Right lobe of liver (tissue), 6 donors: ENCODE data around the gene CAPN5. TPM values are rescaled to one million over a fixed set of nuclear protein-coding genes. Genes with fewer than 3 reads are reported as not detected.

Experiments
- ATAC-seq, 4 donors: fragments of 200-7000 bp; cut with Tn5 transposase; one replicate each; pipeline ENCODE4 v1.9.1; 2020; ENCODE audit warnings: mild to moderate bottlenecking in 4 of 4, moderate library complexity in 4 of 4
- DNase-seq, 3 donors: peaks; one replicate each; pipeline ENCODE4 v3.0.0-alpha.2; 2020
- H3K27ac ChIP-seq, 3 donors: fragments of 200-600 bp; one replicate each; pipeline ENCODE4 v1.8.0; 2022
- H3K27me3 ChIP-seq, 2 donors: fragments of 200-600 bp; one replicate each; pipeline ENCODE4 v1.8.0; 2022
- H3K36me3 ChIP-seq, 4 donors: fragments of 200-600 bp; sonication (generic) in 1 of 4; one replicate each; pipeline versions ENCODE4 v1.5.1 to v1.8.0; 2017 to 2022; ENCODE audit warnings: control low read depth in 1 of 4
- H3K4me1 ChIP-seq, 4 donors: fragments of 200-600 bp; sonication (generic) in 1 of 4; one replicate each; pipeline versions ENCODE4 v1.5.1 to v1.8.0; 2017 to 2022; ENCODE audit warnings: control low read depth in 1 of 4
- H3K4me3 ChIP-seq, 3 donors: fragments of 200-600 bp; one replicate each; pipeline ENCODE4 v1.8.0; 2022
- H3K9me3 ChIP-seq, 4 donors: fragments of 200-600 bp; sonication (generic) in 1 of 4; one replicate each; pipeline versions ENCODE4 v1.5.1 to v1.8.0; 2017 to 2022; ENCODE audit warnings: control low read depth in 1 of 4
- POLR2A ChIP-seq: fragments of 450-650 bp; IDR thresholded peaks from one replicate; pipeline ENCODE4 v1.6.1; 2017; ENCODE audit warnings: antibody characterized with exemption, mild to moderate bottlenecking
- WGBS: methylation state at CpG from one replicate; pipeline ENCODE4 v1.1.6; 2018; ENCODE audit warnings: low coverage, low lambda C conversion rate; ENCODE audit not compliant: insufficient coverage; ENCODE audit errors: missing lambda C conversion rate; 5-methylcytosine and 5-hydroxymethylcytosine counted together
- intact Hi-C, 2 donors: fragments of 100-400 bp; cut with DNase I; formaldehyde crosslinking; loops; one replicate each; pipeline versions ENCODE4 v1.11.2 to v1.14.1; 2022
- total RNA-seq, 6 experiments: library from RNA; depleted of rRNA in 2 of 6; stranded (reverse); fragments of >200 nt in 2 of 6; fragmentation: NEBNext Ultra II Directional in 3 of 6; extraction: Animal tissue kit (Norgen Biotek cat#: 25700) in 3 of 6; gene quantifications; one replicate each; pipeline versions ENCODE4 v1.1.0 to v1.2.4, GENCODE V29; 2016 to 2023
- TF ChIP-seq, protein P1 (sequence below), 4 donors: fragments of 200-600 bp in 3 of 4; fragments of 450-650 bp in 1 of 4; IDR thresholded peaks; one replicate each; pipeline versions ENCODE4 v1.5.1 to v1.8.0; 2016 to 2022; ENCODE audit warnings: antibody characterized with exemption in 4 of 4, mild to moderate bottlenecking in 2 of 4
- donor health status: DM: no; HTN: yes; CAD: no.
- donor health status: DM: no; HTN: no; CAD: no.
- donor health status: DM: no; HTN: no; CAD: no.
- donor health status: DM: no; HTN: yes; CAD: no.
- donor health status: DM: no; HTN: yes; CAD: no.

CAPN5 gene
- total RNA-seq, 6 experiments from 2014 or later = 23.1 to 66.7 (median 43.3) TPM

DNA sequence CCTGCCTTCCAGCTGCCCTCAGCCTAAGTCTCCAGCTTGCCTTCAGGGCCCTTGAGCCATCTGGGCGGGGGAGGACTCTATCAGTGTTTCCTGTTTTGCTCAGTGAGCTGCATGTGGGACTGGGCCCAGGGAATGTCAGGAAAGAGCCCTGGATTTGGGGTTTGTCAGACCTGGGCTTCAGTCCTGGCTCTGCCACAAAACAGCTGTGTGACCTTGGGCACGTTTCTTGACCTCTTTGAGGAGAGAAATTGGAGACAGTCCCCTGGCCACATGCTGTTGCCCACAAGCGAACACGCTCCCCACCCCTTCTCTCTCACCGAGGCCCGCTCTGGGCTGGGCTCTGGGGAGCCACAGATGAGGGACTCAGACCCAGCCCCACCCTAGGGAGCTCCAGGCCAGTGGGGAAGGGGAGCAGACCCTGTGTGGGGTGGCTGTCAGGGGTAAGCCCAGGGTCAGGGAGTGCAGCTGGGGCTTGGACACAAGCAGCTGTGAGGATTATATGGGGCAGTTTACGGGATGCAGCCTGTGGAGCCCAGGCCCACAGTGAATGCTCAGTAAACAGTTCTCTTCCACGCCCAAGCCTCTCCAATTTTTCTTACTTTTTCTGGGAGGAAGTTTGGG, 73.6 kb downstream of the CAPN5 start:
- H3K27ac ChIP-seq = no peak overlapping the region

DNA sequence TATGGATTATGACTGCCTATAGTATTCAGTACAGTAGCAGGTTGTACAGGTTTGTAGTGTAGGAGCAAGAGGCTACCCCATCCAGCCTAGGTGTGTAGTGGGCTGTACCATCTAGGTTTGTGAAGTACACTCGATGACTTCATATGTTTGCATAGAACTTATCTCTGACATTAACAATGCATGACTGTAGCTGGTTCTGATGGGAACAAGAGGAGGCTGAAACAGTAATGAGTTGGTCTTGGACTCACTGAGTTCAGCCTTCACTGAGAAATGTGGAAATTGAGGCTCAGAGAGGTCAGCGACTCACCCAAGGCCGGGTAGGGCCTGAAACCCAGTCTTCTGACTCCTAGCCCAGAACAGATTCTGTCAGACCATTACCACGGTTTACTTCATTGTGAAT, 74.3 kb downstream of the CAPN5 start:
- Histone ChIP-seq H3K36me3 (no peaks in the 10 kb centered on the region), H3K27me3 (no peaks in the 10 kb centered on the region), H3K4me1 (peaks cover 0 to 45% (median 17%) of the 10 kb centered on the region in 4 donors), H3K4me3 (no peak overlapping the region), H3K27ac (no peak overlapping the region), H3K9me3 (no peaks in the 10 kb centered on the region)
- WGBS = 87% methylated on average over 4 of the region's 4 CpGs
- DNase-seq (no peak), ATAC-seq (peak in 1 of 4 donors; percentile 48)
- no peak for TF ChIP-seq POLR2A
- TF ChIP-seq, protein P1, sequence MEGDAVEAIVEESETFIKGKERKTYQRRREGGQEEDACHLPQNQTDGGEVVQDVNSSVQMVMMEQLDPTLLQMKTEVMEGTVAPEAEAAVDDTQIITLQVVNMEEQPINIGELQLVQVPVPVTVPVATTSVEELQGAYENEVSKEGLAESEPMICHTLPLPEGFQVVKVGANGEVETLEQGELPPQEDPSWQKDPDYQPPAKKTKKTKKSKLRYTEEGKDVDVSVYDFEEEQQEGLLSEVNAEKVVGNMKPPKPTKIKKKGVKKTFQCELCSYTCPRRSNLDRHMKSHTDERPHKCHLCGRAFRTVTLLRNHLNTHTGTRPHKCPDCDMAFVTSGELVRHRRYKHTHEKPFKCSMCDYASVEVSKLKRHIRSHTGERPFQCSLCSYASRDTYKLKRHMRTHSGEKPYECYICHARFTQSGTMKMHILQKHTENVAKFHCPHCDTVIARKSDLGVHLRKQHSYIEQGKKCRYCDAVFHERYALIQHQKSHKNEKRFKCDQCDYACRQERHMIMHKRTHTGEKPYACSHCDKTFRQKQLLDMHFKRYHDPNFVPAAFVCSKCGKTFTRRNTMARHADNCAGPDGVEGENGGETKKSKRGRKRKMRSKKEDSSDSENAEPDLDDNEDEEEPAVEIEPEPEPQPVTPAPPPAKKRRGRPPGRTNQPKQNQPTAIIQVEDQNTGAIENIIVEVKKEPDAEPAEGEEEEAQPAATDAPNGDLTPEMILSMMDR (IDR thresholded peaks at IDR 0.05) = no peak
- intact Hi-C loops = no loop called here

More for the DNA sequence above, 73.6 kb downstream of the CAPN5 start:
- intact Hi-C loops = no loop called here
- peaks cover 0 to 41% (median 14%) of the 10 kb centered on the region in 4 donors for H3K4me1 ChIP-seq
- no peaks in the 10 kb centered on the region for H3K9me3 ChIP-seq
- no peaks in the 10 kb centered on the region for H3K36me3 ChIP-seq
- no peaks in the 10 kb centered on the region for H3K27me3 ChIP-seq
- no peak for TF ChIP-seq POLR2A
- TF ChIP-seq, protein P1 (IDR thresholded peaks at IDR 0.05) = no peak
- WGBS = 88% methylated on average over 1 of the region's 8 CpGs
- ATAC-seq = peak in 3 of 4 donors; percentile 5 to 12 (median 11)
- no peak overlapping the region for H3K4me3 ChIP-seq
- DNase-seq = peak in 1 of 3 donors; percentile 49

DNA sequence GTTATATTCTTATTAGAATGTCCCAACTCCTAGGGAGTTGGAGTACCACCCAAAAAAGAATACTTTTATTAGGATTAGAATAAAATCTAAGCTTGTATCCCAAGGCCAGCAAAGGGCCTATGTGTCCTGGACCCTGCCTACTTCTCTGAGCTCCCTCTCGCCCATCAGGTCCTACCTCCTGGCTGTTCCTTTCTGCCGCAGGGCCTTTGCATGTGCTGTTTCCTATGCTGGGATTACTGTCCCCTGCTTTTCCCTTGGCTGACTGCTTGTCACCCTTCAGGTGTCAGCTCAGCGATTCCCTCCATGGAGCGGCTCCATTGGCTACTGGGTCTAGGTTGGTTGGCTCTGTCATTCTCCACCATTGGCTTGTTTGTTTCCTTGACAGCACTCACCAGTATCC, 74.7 kb downstream of the CAPN5 start:
- intact Hi-C loops = no loop called here
- Histone ChIP-seq H3K36me3 (no peaks in the 10 kb centered on the region), H3K4me3 (no peak overlapping the region), H3K9me3 (no peaks in the 10 kb centered on the region), H3K4me1 (peaks cover 0 to 40% (median 16%) of the 10 kb centered on the region in 4 donors), H3K27ac (no peak overlapping the region), H3K27me3 (no peaks in the 10 kb centered on the region)
- DNase-seq = peak in 1 of 3 donors; percentile 20
- 80% methylated on average over 1 of the region's 4 CpGs for WGBS
- no peak for ATAC-seq
- no peak for TF ChIP-seq POLR2A
- TF ChIP-seq, protein P1 (IDR thresholded peaks at IDR 0.05) = no peak

DNA sequence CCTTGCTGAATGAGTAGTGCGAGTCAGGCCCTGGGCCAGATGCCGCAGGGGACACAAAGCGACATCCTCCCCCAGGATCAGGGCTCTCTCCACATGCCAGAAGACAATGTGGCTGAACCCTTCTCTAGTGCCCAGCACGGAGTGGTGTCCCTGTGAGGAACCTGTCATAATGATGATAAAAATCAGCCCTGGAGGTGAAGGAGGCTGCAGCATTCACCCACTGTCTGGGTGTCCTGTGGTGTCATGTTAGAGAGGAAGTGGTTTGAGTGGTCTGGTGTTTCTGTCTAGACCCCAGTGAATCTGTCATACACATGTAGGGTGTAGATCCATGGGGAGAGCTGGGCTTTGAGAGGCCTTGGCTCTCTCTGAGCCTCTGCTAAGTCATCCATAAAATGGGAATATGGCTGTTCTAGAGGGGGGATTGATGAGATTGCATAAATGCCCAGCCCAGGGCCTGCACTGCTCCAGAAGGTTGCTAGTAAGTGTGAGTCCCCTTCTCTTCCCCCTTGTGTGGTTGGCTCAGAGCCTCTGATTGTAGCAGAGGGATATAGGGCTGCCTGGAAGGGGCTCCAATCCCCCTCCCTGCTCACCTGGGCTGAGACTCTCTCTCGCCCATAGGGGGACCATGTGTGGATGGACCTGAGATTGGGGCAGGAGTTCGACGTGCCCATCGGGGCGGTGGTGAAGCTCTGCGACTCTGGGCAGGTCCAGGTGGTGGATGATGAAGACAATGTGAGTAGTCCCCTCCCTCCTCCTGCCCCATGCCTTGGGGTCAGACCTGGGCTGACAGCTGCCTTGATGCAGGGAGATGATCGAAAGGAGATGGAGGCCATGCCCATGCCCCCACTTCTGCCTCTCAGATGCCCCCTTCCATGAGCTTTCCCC, 75.6 kb downstream of the CAPN5 start:
- ATAC-seq (no peak), DNase-seq (peak in 1 of 3 donors; percentile 35)
- no peaks in the 10 kb centered on the region for H3K36me3 ChIP-seq
- no peak overlapping the region for H3K4me3 ChIP-seq
- no peaks in the 10 kb centered on the region for H3K9me3 ChIP-seq
- no peak overlapping the region for H3K27ac ChIP-seq
- WGBS = 91% methylated on average over 6 of the region's 11 CpGs
- no peak for TF ChIP-seq POLR2A
- TF ChIP-seq, protein P1 (IDR thresholded peaks at IDR 0.05) = no peak
- H3K4me1 ChIP-seq = peaks cover 0 to 32% (median 13%) of the 10 kb centered on the region in 4 donors
- intact Hi-C loops = no loop called here
- no peaks in the 10 kb centered on the region for H3K27me3 ChIP-seq
